SK-N-SH treated with all-trans-retinoic acid at 6 μM for 48 hours (cell line): ENCODE data around the gene AKNA.

Experiments used
- ZNF70 ChIP-seq: fragments of 450-650 bp; formaldehyde crosslinking; IDR thresholded peaks from 2 replicates; pipeline ENCODE4 v1.5.0; 2020; ENCODE audit warnings: mild to moderate bottlenecking, moderate library complexity
- TF ChIP-seq, protein P1 (sequence below): fragments of 250-450 bp; sonication (Bioruptor Pico); IDR thresholded peaks from 2 replicates; pipeline ENCODE4 v1.8.0; 2020; ENCODE audit warnings: mild to moderate bottlenecking, moderate library complexity, borderline replicate concordance

GRCh38 chr9:114311571-114312512 lies 75.9 kb downstream of the AKNA start:
- TF ChIP-seq ZNF70 (CRISPR knock-in tag): no peak
- TF ChIP-seq, protein P1, sequence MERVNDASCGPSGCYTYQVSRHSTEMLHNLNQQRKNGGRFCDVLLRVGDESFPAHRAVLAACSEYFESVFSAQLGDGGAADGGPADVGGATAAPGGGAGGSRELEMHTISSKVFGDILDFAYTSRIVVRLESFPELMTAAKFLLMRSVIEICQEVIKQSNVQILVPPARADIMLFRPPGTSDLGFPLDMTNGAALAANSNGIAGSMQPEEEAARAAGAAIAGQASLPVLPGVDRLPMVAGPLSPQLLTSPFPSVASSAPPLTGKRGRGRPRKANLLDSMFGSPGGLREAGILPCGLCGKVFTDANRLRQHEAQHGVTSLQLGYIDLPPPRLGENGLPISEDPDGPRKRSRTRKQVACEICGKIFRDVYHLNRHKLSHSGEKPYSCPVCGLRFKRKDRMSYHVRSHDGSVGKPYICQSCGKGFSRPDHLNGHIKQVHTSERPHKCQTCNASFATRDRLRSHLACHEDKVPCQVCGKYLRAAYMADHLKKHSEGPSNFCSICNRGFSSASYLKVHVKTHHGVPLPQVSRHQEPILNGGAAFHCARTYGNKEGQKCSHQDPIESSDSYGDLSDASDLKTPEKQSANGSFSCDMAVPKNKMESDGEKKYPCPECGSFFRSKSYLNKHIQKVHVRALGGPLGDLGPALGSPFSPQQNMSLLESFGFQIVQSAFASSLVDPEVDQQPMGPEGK (CRISPR knock-in tag): no peak
